GM23338 (cell line): ENCODE data around the gene SLC2A2. TPM values are rescaled to one million over a fixed set of nuclear protein-coding genes. Genes with fewer than 3 reads are reported as not detected.

Source experiments
- ATAC-seq: fragments of 200-7000 bp; cut with Tn5 transposase; 3 replicates; pipeline ENCODE4 v1.9.1; 2020
- DNase-seq: peaks from one replicate; pipeline ENCODE4 v3.0.0-alpha.2; 2015; ENCODE audit warnings: low spot score
- H2AFZ ChIP-seq: fragments of 200-600 bp; sonication (generic); 2 replicates; pipeline ENCODE4 v1.8.0; 2016; ENCODE audit warnings: antibody characterized with exemption, mild to moderate bottlenecking, moderate library complexity
- H3F3A ChIP-seq: fragments of 200-600 bp; sonication (generic); replicated peaks from 2 replicates; pipeline ENCODE4 v1.8.0; 2017; ENCODE audit warnings: antibody characterized with exemption, mixed run types, low read depth
- H3K27ac ChIP-seq: fragments of 200-600 bp; sonication (generic); 2 replicates; pipeline ENCODE4 v1.6.1; 2016; ENCODE audit warnings: low read depth
- H3K27me3 ChIP-seq: fragments of 200-600 bp; sonication (generic); 2 replicates; pipeline ENCODE4 v1.8.0; 2016; ENCODE audit warnings: mild to moderate bottlenecking, mixed run types, moderate library complexity; ENCODE audit not compliant: insufficient read depth
- H3K36me3 ChIP-seq: fragments of 200-600 bp; sonication (generic); 2 replicates; pipeline ENCODE4 v1.8.0; 2016; ENCODE audit warnings: mild to moderate bottlenecking; ENCODE audit not compliant: insufficient read depth
- H3K4me1 ChIP-seq: fragments of 200-600 bp; sonication (generic); 2 replicates; pipeline ENCODE4 v1.8.0; 2016; ENCODE audit warnings: mild to moderate bottlenecking, moderate library complexity; ENCODE audit not compliant: insufficient read depth
- H3K4me2 ChIP-seq: fragments of 200-600 bp; sonication (generic); 2 replicates; pipeline ENCODE4 v1.7.1; 2017; ENCODE audit warnings: mixed run types
- H3K4me3 ChIP-seq: fragments of 200-600 bp; sonication (generic); 2 replicates; pipeline ENCODE4 v1.6.1; 2016; ENCODE audit warnings: mixed run types
- H3K79me2 ChIP-seq: fragments of 200-600 bp; sonication (generic); replicated peaks from 2 replicates; pipeline ENCODE4 v1.8.0; 2017; ENCODE audit warnings: mild to moderate bottlenecking; ENCODE audit not compliant: insufficient read depth
- H3K9me2 ChIP-seq: fragments of 200-600 bp; sonication (generic); 2 replicates; pipeline ENCODE4 v1.8.0; 2017; ENCODE audit not compliant: insufficient read depth
- H4K20me1 ChIP-seq: fragments of 200-600 bp; sonication (generic); replicated peaks from 2 replicates; pipeline ENCODE4 v1.8.0; 2017; ENCODE audit warnings: mild to moderate bottlenecking; ENCODE audit not compliant: insufficient read depth
- H3K27ac Mint-ChIP-seq: 2 replicates; pipeline ENCODE4 v1.8.0; 2020; ENCODE audit warnings: inconsistent platforms, mild to moderate bottlenecking, moderate library complexity, mixed read lengths
- H3K27me3 Mint-ChIP-seq: 3 replicates; pipeline ENCODE4 v1.8.0; 2022; ENCODE audit warnings: low read depth, mild to moderate bottlenecking, moderate library complexity, mixed read lengths, inconsistent platforms; ENCODE audit not compliant: insufficient read depth, poor library complexity
- H3K36me3 Mint-ChIP-seq: 3 replicates; pipeline ENCODE4 v1.8.0; 2021; ENCODE audit warnings: low read depth, mild to moderate bottlenecking, inconsistent platforms, moderate library complexity, mixed read lengths
- H3K4me1 Mint-ChIP-seq: 3 replicates; pipeline ENCODE4 v1.8.0; 2020; ENCODE audit warnings: mild to moderate bottlenecking, inconsistent platforms, mixed read lengths
- H3K4me3 Mint-ChIP-seq: 3 replicates; pipeline ENCODE4 v1.8.0; 2021; ENCODE audit warnings: moderate library complexity, mild to moderate bottlenecking, inconsistent platforms, mixed read lengths
- H3K9me3 Mint-ChIP-seq: 3 replicates; pipeline ENCODE4 v1.8.0; 2020; ENCODE audit warnings: moderate library complexity, mild to moderate bottlenecking, inconsistent platforms, mixed read lengths
- CREB1 ChIP-seq: fragments of 250-450 bp; sonication (Bioruptor Pico); IDR thresholded peaks from 2 replicates; pipeline ENCODE4 v1.5.0; 2020; ENCODE audit warnings: low read depth, mild to moderate bottlenecking, moderate library complexity
- EZH2 ChIP-seq: fragments of 200-600 bp; sonication (generic); IDR thresholded peaks from one replicate; pipeline ENCODE4 v1.8.0; 2017; ENCODE audit warnings: antibody characterized with exemption, mild to moderate bottlenecking, low read depth; ENCODE audit not compliant: unreplicated experiment
- EZH2phosphoT487 ChIP-seq: fragments of 200-600 bp; sonication (generic); IDR thresholded peaks from one replicate; pipeline ENCODE4 v1.8.1; 2018; ENCODE audit warnings: antibody characterized with exemption; ENCODE audit not compliant: unreplicated experiment
- JUNB ChIP-seq: IDR thresholded peaks from one replicate; pipeline ENCODE4 v1.6.1; 2016; ENCODE audit warnings: antibody characterized with exemption; ENCODE audit not compliant: unreplicated experiment
- polyA plus RNA-seq: library from polyadenylated mRNA; unstranded; fragments of >200 nt; fragmentation: Nextera tagmentation; extraction: Ambion mirVana; gene quantifications from 2 replicates; pipeline ENCODE4 v1.2.1, GENCODE V29; 2016
- total RNA-seq: library from RNA; depleted of rRNA; stranded (reverse); fragments of >200 nt; shearing (Covaris generic); gene quantifications from 2 replicates; pipeline ENCODE4 v1.2.3, GENCODE V29; 2014
- TF ChIP-seq, protein P1 (sequence below), 2 experiments: fragments of 200-600 bp in 1 of 2; sonication (generic) in 1 of 2; conservative IDR thresholded peaks; 2 replicates each; pipeline versions ENCODE4 v1.5.1 to v1.6.1; 2016 to 2017; ENCODE audit warnings: antibody characterized with exemption in 2 of 2, low read depth in 2 of 2, mild to moderate bottlenecking in 2 of 2, moderate library complexity in 1 of 2
- TF ChIP-seq, protein P2 (sequence below): fragments of 250-450 bp; sonication (Bioruptor Pico); IDR thresholded peaks from 2 replicates; pipeline ENCODE4 v1.5.0; 2020; ENCODE audit warnings: mild to moderate bottlenecking, moderate library complexity

Gene SLC2A2
- total and polyA plus RNA-seq, 2 experiments from 2014 or later: not detected

DNA sequence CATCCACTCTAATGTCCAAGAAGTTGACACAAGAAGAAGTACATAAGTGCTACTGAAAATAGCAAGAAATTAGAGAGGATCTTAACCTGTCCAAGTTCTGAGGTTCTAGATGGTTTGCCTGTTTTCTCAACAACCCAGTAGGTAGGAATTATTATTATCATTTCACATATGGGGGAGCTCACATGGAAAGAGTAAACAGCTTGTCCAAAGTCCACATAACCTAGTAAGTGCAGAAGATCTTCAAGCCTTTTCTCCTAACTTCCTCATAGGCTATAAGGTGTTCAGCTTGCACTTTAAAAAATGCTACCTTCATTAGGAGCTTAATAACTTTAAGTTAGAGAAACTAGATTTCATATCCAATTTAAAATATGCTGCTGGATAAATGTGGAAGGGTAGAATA is 3.0 kb downstream of the SLC2A2 start (continued):
- TF ChIP-seq, protein P1, sequence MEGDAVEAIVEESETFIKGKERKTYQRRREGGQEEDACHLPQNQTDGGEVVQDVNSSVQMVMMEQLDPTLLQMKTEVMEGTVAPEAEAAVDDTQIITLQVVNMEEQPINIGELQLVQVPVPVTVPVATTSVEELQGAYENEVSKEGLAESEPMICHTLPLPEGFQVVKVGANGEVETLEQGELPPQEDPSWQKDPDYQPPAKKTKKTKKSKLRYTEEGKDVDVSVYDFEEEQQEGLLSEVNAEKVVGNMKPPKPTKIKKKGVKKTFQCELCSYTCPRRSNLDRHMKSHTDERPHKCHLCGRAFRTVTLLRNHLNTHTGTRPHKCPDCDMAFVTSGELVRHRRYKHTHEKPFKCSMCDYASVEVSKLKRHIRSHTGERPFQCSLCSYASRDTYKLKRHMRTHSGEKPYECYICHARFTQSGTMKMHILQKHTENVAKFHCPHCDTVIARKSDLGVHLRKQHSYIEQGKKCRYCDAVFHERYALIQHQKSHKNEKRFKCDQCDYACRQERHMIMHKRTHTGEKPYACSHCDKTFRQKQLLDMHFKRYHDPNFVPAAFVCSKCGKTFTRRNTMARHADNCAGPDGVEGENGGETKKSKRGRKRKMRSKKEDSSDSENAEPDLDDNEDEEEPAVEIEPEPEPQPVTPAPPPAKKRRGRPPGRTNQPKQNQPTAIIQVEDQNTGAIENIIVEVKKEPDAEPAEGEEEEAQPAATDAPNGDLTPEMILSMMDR (conservative IDR thresholded peaks at IDR 0.05; ENCODE audit: low read depth in 2 of 2): no peak
- TF ChIP-seq JUNB: no peak

DNA sequence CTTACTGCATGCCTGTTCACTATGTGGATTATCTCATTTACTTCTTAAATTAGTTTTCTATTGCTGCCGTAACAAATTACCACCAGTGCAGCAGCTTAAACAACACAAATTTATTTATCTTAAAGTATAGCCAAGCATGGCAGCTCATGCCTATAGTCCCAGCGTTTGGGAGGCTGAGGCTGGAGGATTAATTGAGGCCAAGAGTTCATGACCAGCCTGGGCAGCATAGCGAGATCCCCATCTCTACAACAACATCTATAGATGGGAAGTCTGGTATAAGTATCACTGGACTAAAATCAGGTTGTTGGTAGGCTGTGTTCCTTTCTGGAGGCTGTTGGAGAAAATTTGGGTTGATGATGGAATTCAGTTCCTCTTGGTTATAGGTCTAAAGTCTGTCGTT is 5.1 kb downstream of the SLC2A2 start:
- H3K4me2 ChIP-seq: no peak overlapping the region
- no peak for ATAC-seq
- no peaks in the 10 kb centered on the region for H3K36me3 Mint-ChIP-seq
- no peaks in the 10 kb centered on the region for H3K9me3 Mint-ChIP-seq
- H3K4me3 ChIP-seq: no peak overlapping the region
- no peak overlapping the region for H3K27ac ChIP-seq
- H3K36me3 ChIP-seq: no peaks in the 10 kb centered on the region
- H3K4me3 Mint-ChIP-seq: no peak overlapping the region
- no peaks in the 10 kb centered on the region for H3K4me1 ChIP-seq
- H3K27me3 ChIP-seq: no peaks in the 10 kb centered on the region
- TF ChIP-seq EZH2 (no peak), CREB1 (CRISPR knock-in tag) (no peak), EZH2phosphoT487 (no peak)
- TF ChIP-seq, protein P1 (conservative IDR thresholded peaks at IDR 0.05; ENCODE audit: low read depth in 2 of 2): no peak
- TF ChIP-seq, protein P2, sequence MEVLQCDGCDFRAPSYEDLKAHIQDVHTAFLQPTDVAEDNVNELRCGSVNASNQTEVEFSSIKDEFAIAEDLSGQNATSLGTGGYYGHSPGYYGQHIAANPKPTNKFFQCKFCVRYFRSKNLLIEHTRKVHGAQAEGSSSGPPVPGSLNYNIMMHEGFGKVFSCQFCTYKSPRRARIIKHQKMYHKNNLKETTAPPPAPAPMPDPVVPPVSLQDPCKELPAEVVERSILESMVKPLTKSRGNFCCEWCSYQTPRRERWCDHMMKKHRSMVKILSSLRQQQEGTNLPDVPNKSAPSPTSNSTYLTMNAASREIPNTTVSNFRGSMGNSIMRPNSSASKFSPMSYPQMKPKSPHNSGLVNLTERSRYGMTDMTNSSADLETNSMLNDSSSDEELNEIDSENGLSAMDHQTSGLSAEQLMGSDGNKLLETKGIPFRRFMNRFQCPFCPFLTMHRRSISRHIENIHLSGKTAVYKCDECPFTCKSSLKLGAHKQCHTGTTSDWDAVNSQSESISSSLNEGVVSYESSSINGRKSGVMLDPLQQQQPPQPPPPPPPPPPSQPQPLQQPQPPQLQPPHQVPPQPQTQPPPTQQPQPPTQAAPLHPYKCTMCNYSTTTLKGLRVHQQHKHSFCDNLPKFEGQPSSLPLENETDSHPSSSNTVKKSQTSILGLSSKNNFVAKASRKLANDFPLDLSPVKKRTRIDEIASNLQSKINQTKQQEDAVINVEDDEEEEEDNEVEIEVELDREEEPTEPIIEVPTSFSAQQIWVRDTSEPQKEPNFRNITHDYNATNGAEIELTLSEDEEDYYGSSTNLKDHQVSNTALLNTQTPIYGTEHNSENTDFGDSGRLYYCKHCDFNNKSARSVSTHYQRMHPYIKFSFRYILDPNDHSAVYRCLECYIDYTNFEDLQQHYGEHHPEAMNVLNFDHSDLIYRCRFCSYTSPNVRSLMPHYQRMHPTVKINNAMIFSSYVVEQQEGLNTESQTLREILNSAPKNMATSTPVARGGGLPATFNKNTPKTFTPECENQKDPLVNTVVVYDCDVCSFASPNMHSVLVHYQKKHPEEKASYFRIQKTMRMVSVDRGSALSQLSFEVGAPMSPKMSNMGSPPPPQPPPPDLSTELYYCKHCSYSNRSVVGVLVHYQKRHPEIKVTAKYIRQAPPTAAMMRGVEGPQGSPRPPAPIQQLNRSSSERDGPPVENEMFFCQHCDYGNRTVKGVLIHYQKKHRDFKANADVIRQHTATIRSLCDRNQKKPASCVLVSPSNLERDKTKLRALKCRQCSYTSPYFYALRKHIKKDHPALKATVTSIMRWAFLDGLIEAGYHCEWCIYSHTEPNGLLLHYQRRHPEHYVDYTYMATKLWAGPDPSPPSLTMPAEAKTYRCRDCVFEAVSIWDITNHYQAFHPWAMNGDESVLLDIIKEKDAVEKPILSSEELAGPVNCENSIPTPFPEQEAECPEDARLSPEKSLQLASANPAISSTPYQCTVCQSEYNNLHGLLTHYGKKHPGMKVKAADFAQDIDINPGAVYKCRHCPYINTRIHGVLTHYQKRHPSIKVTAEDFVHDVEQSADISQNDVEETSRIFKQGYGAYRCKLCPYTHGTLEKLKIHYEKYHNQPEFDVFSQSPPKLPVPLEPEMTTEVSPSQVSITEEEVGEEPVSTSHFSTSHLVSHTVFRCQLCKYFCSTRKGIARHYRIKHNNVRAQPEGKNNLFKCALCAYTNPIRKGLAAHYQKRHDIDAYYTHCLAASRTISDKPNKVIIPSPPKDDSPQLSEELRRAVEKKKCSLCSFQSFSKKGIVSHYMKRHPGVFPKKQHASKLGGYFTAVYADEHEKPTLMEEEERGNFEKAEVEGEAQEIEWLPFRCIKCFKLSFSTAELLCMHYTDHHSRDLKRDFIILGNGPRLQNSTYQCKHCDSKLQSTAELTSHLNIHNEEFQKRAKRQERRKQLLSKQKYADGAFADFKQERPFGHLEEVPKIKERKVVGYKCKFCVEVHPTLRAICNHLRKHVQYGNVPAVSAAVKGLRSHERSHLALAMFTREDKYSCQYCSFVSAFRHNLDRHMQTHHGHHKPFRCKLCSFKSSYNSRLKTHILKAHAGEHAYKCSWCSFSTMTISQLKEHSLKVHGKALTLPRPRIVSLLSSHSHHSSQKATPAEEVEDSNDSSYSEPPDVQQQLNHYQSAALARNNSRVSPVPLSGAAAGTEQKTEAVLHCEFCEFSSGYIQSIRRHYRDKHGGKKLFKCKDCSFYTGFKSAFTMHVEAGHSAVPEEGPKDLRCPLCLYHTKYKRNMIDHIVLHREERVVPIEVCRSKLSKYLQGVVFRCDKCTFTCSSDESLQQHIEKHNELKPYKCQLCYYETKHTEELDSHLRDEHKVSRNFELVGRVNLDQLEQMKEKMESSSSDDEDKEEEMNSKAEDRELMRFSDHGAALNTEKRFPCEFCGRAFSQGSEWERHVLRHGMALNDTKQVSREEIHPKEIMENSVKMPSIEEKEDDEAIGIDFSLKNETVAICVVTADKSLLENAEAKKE (CRISPR knock-in tag): no peak
- H3K27me3 Mint-ChIP-seq: no peaks in the 10 kb centered on the region
- no peaks in the 10 kb centered on the region for H3K79me2 ChIP-seq
- no peak overlapping the region for H2AFZ ChIP-seq
- H3K27ac Mint-ChIP-seq: no peak overlapping the region
- H3K9me2 ChIP-seq: no peaks in the 10 kb centered on the region
- H3K4me1 Mint-ChIP-seq: no peaks in the 10 kb centered on the region
- no peaks in the 10 kb centered on the region for H3F3A ChIP-seq
- no peaks in the 10 kb centered on the region for H4K20me1 ChIP-seq
- no peak for DNase-seq
